Motor neuron (in vitro differentiated cells): Measurements from ENCODE around the gene BCDIN3D. TPM values are rescaled to one million over a fixed set of nuclear protein-coding genes. Genes with fewer than 3 reads are reported as not detected.
"Not testable (repeated sequence)": the region's sequence is repeated elsewhere in the genome, so short reads cannot be mapped to it uniquely, and the experiment has no call there.

Experiments used
- ATAC-seq, 8 experiments: fragments of 200-7000 bp; cut with Tn5 transposase; replicated peaks in 6 of 8; 2 replicates each; pipeline ENCODE4 v1.8.0; 2021; ENCODE audit warnings: mild to moderate bottlenecking in 8 of 8, moderate library complexity in 8 of 8
- H3K27ac ChIP-seq, 2 donors: fragments of 250-450 bp; sonication (Bioruptor Pico); 2 replicates each; pipeline ENCODE4 v1.9.0; 2021; ENCODE audit warnings: antibody characterized with exemption in 2 of 2, mild to moderate bottlenecking in 2 of 2, moderate library complexity in 1 of 2
- H3K4me1 ChIP-seq, 2 donors: fragments of 250-450 bp; sonication (Bioruptor Pico); replicated peaks in 1 of 2; 2 replicates each; pipeline ENCODE4 v1.6.1; 2021; ENCODE audit warnings: antibody characterized with exemption in 2 of 2, mild to moderate bottlenecking in 2 of 2, moderate library complexity in 1 of 2
- H3K4me3 ChIP-seq, 5 donors: fragments of 250-450 bp; sonication (Bioruptor Pico); 2 replicates each; pipeline ENCODE4 v1.9.0; 2021; ENCODE audit warnings: antibody characterized with exemption in 5 of 5, mild to moderate bottlenecking in 5 of 5, moderate library complexity in 4 of 5
- WGBS, 10 experiments: fragments of 450-650 bp; shearing (Covaris generic); methylation state at CpG; one replicate each; pipeline ENCODE4 v1.0.0; 2022; 5-methylcytosine and 5-hydroxymethylcytosine counted together
- in situ Hi-C, 9 experiments: fragments of 400-800 bp; cut with MboI; loops; one replicate each; pipeline ENCODE4 v1.15.0; 2021; ENCODE audit warnings: low sequenced_read_pairs in 9 of 9, low pct_unique_long_range_greater_than_20kb in 2 of 9; ENCODE audit not compliant: unreplicated experiment in 9 of 9
- total RNA-seq, 8 experiments: library from RNA; unstranded; fragments of 300-600 nt; gene quantifications; 2 replicates each; pipeline versions ENCODE4 v1.2.3 to v1.2.4, GENCODE V29; 2022

The BCDIN3D gene
- total RNA-seq, 8 experiments from 2014 or later = 4.3 to 10.4 (median 8.1) TPM

GRCh38 chr12:49865109-49865781, 22.3 kb upstream of the BCDIN3D start:
- Histone ChIP-seq H3K27ac (no peak overlapping the region), H3K4me3 (no peak overlapping the region), H3K4me1 (peaks cover 0 to 4% of the 10 kb centered on the region in 2 donors)
- no peak for ATAC-seq
- in situ Hi-C loops = loop anchor here in 1 of 9 experiments (25.0 kb wide), 1 partner anchor 197 kb away; the partner anchor contains the start of gene ASIC1
- whole genome bisulfite sequencing, 10 experiments = 40 to 83% (median 74%) methylated on average over 1 to 9 of the region's 13 CpGs; no CpG with 5 or more reads in 5 of the 10 experiments

GRCh38 chr12:49864798-49865090, 21.8 kb upstream of the BCDIN3D start:
- H3K4me3 ChIP-seq = no peak overlapping the region
- H3K4me1 ChIP-seq = peaks cover 0 to 4% of the 10 kb centered on the region in 2 donors
- no peak for ATAC-seq
- in situ Hi-C loops = loop anchor here in 1 of 9 experiments (25.0 kb wide), 1 partner anchor 198 kb away; the partner anchor contains the start of gene ASIC1
- WGBS, 10 experiments = 19 to 66% methylated on average over 2 of the region's 2 CpGs; no CpG with 5 or more reads in 8 of the 10 experiments
- H3K27ac ChIP-seq = no peak overlapping the region

- no peak overlapping the region for H3K27ac ChIP-seq
- H3K4me3 ChIP-seq = no peak overlapping the region
- no peak for ATAC-seq
- in situ Hi-C loops = loop anchor here in 1 of 9 experiments (25.0 kb wide), 1 partner anchor 198 kb away; the partner anchor contains the start of gene ASIC1
- WGBS, 10 experiments = 6 to 100% (median 75%) methylated on average over 1 to 16 of the region's 17 CpGs
- peaks cover 0 to 1% of the 10 kb centered on the region in 2 donors for H3K4me1 ChIP-seq
These were observed 21.3 kb upstream of the BCDIN3D start for GRCh38 chr12:49863946-49864797.

GRCh38 chr12:49860921-49861320, 18.0 kb upstream of the BCDIN3D start:
- not testable (repeated sequence) for H3K4me3 ChIP-seq, H3K27ac ChIP-seq, H3K4me1 ChIP-seq, ATAC-seq
- no CpG with 5 or more reads among the region's 31 CpGs for WGBS, 10 experiments
- in situ Hi-C loops = loop anchor here in 1 of 9 experiments (25.0 kb wide), 1 partner anchor 201 kb away; the partner anchor contains the start of gene ASIC1

- H3K4me1 ChIP-seq, H3K27ac ChIP-seq, ATAC-seq, H3K4me3 ChIP-seq: not testable (repeated sequence)
- 0 to 100% (median 61%) methylated on average over 1 to 4 of the region's 4 CpGs; no CpG with 5 or more reads in 2 of the 10 experiments for WGBS, 10 experiments
- in situ Hi-C loops = loop anchor here in 1 of 9 experiments (25.0 kb wide), 1 partner anchor 206 kb away; the partner anchor contains the start of gene ASIC1
These were observed 13.0 kb upstream of the BCDIN3D start for GRCh38 chr12:49855890-49856289.

GRCh38 chr12:49854976-49855375, 12.1 kb upstream of the BCDIN3D start:
- H3K4me3 ChIP-seq = no peak overlapping the region
- no peaks in the 10 kb centered on the region for H3K4me1 ChIP-seq
- H3K27ac ChIP-seq = no peak overlapping the region
- WGBS, 10 experiments = 29 to 100% (median 77%) methylated on average over 1 to 4 of the region's 4 CpGs; no CpG with 5 or more reads in 1 of the 10 experiments
- ATAC-seq = peak in 1 of 8 experiments; percentile 16
- in situ Hi-C loops = loop anchor here in 1 of 9 experiments (25.0 kb wide), 1 partner anchor 207 kb away; the partner anchor contains the start of gene ASIC1

GRCh38 chr12:49853671-49854070, 10.8 kb upstream of the BCDIN3D start:
- WGBS, 10 experiments = 17 to 90% (median 52%) methylated on average over 1 to 2 of the region's 2 CpGs; no CpG with 5 or more reads in 3 of the 10 experiments
- Histone ChIP-seq H3K4me3 (no peak overlapping the region), H3K4me1 (no peaks in the 10 kb centered on the region), H3K27ac (no peak overlapping the region)
- in situ Hi-C loops = loop anchor here in 1 of 9 experiments (25.0 kb wide), 1 partner anchor 209 kb away; the partner anchor contains the start of gene ASIC1
- no peak for ATAC-seq

GRCh38 chr12:49847161-49847560, 4.3 kb upstream of the BCDIN3D start:
- 20 to 80% (median 30%) methylated on average over 1 to 2 of the region's 2 CpGs; no CpG with 5 or more reads in 5 of the 10 experiments for WGBS, 10 experiments
- Histone ChIP-seq H3K4me1 (peaks cover 5% of the 10 kb centered on the region in 2 donors), H3K27ac (no peak overlapping the region), H3K4me3 (no peak overlapping the region)
- in situ Hi-C loops = no loop called here
- no peak for ATAC-seq

- ATAC-seq = no peak
- WGBS, 10 experiments = 54 to 100% (median 71%) methylated on average over 1 to 2 of the region's 2 CpGs; no CpG with 5 or more reads in 2 of the 10 experiments
- in situ Hi-C loops = no loop called here
These were observed 3.1 kb upstream of the BCDIN3D start for GRCh38 chr12:49846032-49846431.

GRCh38 chr12:49843876-49844437, 1.1 kb upstream of the BCDIN3D start:
- whole genome bisulfite sequencing, 10 experiments = 70 to 100% (median 100%) methylated on average over 1 to 3 of the region's 4 CpGs; no CpG with 5 or more reads in 4 of the 10 experiments
- no peak for ATAC-seq
- in situ Hi-C loops = no loop called here

More at GRCh38 chr12:49846032-49846431, 3.1 kb upstream of the BCDIN3D start:
- no peak overlapping the region for H3K4me3 ChIP-seq
- peaks cover 12 to 13% of the 10 kb centered on the region in 2 donors for H3K4me1 ChIP-seq
- no peak overlapping the region for H3K27ac ChIP-seq

GRCh38 chr12:49843411-49843810, 505 bp upstream of the BCDIN3D start:
- 60 to 100% (median 91%) methylated on average over 1 to 7 of the region's 7 CpGs; no CpG with 5 or more reads in 3 of the 10 experiments for WGBS, 10 experiments
- Histone ChIP-seq H3K27ac (peak overlapping the region; percentile 87 to 90), H3K4me3 (peak overlapping the region; percentile 58 to 89 (median 70)), H3K4me1 (peaks cover 12 to 13% of the 10 kb centered on the region in 2 donors)
- ATAC-seq = no peak
- in situ Hi-C loops = no loop called here

More at GRCh38 chr12:49843876-49844437, 1.1 kb upstream of the BCDIN3D start:
- H3K4me1 ChIP-seq = peaks cover 12 to 13% of the 10 kb centered on the region in 2 donors
- no peak overlapping the region for H3K4me3 ChIP-seq
- peak overlapping the region in 1 of 2 donors; percentile 90 for H3K27ac ChIP-seq

GRCh38 chr12:49838973-49839633, 3.8 kb downstream of the BCDIN3D start:
- no peak overlapping the region for H3K4me3 ChIP-seq
- peaks cover 12 to 13% of the 10 kb centered on the region in 2 donors for H3K4me1 ChIP-seq
- 13 to 83% (median 44%) methylated on average over 1 to 3 of the region's 3 CpGs; no CpG with 5 or more reads in 2 of the 10 experiments for WGBS, 10 experiments
- no peak overlapping the region for H3K27ac ChIP-seq
- in situ Hi-C loops = loop anchor here in 1 of 9 experiments (10.0 kb wide), 1 partner anchor 64 kb away; no protein-coding TSS in a partner anchor
- peak in 2 of 8 experiments; percentile 12 to 14 for ATAC-seq
